Activated CD8-positive, alpha-beta memory T cell treated with anti-CD3 and anti-CD28 coated beads for 24 hours (primary cell): Measurements from ENCODE around the gene BAIAP2.
A peak's percentile ranks its signal among the peaks of the same experiment; 100 is the strongest.

Experiments
- DNase-seq: peaks from one replicate; pipeline ENCODE4 v3.0.0-alpha.2; 2020

The BAIAP2 gene

DNA sequence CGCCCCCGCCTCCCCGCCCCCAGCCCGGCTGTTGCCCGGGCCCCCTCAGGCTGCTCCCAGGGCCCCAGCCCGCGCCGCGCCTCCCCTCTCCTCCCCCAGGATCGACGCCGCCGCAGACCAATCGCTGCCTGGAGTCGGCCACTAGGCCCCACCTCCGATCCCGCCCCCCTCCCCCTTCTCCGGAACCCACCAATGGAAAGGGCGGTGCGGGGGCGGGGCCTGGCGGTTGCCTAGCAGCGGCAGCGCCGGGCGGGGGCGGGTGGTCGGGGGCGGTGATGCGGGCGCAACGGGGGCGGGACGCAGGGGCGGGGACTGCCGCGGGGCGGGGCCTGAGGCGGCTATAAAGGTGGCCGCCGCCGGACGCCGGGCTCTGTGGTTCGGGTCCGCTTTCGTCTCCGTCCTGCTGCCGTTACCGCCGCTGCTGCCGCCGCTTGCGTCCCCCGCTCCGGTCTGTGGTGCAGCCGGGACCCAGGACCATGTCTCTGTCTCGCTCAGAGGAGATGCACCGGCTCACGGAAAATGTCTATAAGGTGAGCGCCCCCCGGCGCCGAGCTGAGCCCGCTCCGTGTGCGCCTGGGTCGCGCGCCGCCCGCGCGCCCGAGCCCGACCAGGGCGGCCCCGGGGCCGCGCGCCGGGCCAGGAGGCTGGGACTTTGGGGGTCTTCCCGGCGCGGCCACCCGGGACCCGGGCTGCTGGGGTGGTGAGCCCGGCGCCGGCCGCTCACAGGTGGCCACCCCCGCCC, at the start of gene BAIAP2:
Gene BAIAP2 (plus strand): TSS at position 373 of the 742 bp plus-strand sequence. CDS start 104 bp downstream, at position 477.
- DNase-seq: peak; percentile 99

- DNase-seq: no peak
These were observed 48.9 kb upstream of the BAIAP2 start for GRCh38 chr17:80986046-80986445.

DNA sequence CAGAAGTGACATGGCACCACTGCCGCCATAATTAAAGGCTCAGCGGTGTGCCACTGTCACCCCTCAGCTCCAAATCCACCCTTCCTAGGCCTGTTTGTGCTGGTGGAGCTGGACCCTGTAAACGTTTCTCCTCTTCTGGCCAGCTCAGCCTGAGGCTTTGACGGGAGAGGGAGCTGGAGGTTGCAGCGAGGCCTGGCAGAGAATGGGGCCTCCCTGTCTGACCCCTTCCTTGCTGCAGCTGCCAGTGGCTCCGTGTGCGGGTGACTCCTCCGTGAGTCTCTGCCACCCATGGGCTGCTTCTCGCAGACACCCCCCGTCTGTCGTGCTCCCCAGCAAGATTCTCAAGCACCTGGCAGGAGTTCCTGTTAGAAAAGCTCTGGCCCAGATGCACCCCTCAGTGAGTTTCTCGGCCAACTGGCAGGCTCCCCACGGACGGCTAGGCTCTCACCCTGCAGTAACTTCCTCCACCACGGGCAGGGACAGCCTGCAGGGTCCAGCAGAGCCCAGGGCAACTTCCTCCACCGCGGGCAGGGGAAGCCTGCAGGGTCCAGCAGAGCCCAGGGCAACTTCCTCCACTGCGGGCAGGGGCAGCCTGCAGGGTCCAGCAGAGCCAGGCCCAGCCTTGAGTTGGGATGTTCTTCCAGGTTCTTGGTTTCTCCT, 48.0 kb upstream of the BAIAP2 start:
- DNase-seq: no peak

- DNase-seq: no peak
These were observed 47.0 kb upstream of the BAIAP2 start for GRCh38 chr17:80987941-80988461.

- DNase-seq: no peak
These were observed 45.4 kb upstream of the BAIAP2 start for GRCh38 chr17:80989586-80989913.

DNA sequence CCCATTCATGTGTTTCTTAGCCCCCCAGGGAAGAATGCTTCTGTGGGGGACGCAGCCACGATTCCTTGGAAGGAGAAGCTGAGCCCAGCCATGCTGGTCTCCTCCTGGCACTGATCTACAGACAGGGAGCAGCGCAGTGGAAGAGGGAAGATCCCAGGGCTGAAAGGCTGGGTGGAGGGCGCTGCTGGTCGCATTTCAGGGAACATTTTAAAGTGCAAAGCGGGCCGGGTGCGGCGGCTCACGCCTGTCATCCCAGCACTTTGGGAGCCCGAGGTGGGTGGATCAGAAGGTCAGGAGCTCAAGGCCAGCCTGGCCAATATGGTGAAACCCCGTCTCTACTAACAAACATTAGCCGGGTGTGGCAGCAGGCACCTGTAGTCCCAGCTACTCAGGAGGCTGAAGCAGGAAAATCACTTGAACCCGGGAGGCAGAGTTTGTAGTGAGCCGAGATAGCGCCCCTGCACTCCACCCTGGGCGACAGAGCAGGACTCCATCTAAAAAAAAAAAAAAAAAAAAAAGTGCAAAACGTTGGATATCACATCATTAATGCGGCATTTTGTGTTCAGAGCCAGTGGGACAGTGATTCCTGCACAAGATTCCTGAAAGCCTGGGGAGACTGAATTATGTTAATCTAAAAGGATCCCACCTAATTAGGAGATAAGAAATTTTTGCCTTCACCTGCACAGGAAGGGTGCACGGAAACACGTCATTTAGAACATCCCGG, 43.9 kb upstream of the BAIAP2 start:
- DNase-seq: no peak

- peak; percentile 91 for DNase-seq
These were observed 43.3 kb upstream of the BAIAP2 start, which contains the start of gene CHMP6 for GRCh38 chr17:80991645-80992076. CHMP6 (plus strand) TSS chr17:80991841; CDS start chr17:80991919, 78 bp downstream.

- DNase-seq: no peak
These were observed 42.6 kb upstream of the BAIAP2 start for GRCh38 chr17:80992077-80992947.

GRCh38 chr17:80992948-80993624, 41.9 kb upstream of the BAIAP2 start:
- no peak for DNase-seq

DNA sequence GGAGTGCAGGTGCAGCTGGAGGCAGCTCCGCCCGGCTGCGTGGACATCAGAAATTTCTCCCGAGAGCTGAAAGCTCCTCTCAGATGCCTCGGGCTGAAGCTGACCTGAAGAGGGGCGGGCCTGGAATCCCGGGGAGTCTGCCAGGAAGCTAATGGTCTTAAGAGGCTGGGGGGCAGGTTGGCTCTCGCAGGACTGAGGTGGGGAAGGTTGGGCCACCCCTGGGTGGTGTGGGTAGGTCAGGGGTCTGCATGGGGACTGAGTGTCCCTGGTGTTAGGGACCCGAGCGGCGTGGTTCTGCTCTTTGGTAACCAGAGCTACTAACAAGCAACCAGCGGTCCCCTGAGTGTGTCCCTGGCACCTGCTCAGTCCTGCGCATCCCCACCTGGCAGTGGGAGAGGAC, 39.8 kb upstream of the BAIAP2 start:
- DNase-seq: no peak

DNA sequence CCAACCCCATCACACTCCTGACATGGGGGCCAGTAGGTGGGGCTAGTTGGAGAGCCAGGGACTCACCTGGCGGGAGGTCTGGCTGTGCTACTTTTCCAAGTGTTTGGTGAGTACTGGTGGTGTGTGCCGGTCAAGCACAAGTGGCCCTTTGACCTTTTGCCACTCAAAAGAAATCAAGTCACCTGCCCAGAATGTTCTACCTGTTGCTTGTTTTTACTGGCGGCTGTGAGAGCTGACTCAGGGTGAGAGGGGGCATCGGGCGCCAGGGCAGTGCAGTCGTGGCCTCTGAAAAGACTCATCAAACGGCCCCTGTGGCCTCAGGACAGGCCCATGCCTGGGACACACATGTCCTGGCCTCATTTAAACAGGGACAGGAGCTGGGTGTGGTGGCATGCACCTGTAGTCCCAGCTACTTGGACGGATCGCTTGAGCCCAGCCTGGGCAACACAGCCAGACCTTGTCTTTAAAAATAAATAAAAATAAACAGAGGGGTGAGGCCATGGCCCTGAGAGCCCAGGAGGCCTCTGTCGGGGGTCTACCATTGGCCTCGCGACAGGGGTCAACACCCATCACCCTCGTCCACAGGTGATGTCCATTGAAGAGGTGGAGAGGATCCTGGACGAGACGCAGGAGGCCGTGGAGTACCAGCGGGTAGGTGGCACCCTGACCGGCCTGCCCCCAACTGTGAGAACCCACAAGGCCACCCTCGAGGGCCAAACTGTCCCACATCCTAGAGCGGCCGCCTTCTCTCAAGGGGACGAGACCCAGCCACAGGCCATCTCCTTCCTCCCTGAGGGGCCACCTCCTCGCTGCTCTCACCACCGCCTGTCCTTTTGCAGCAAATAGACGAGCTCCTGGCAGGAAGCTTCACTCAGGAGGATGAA, 38.3 kb upstream of the BAIAP2 start:
- DNase-seq: no peak

DNA sequence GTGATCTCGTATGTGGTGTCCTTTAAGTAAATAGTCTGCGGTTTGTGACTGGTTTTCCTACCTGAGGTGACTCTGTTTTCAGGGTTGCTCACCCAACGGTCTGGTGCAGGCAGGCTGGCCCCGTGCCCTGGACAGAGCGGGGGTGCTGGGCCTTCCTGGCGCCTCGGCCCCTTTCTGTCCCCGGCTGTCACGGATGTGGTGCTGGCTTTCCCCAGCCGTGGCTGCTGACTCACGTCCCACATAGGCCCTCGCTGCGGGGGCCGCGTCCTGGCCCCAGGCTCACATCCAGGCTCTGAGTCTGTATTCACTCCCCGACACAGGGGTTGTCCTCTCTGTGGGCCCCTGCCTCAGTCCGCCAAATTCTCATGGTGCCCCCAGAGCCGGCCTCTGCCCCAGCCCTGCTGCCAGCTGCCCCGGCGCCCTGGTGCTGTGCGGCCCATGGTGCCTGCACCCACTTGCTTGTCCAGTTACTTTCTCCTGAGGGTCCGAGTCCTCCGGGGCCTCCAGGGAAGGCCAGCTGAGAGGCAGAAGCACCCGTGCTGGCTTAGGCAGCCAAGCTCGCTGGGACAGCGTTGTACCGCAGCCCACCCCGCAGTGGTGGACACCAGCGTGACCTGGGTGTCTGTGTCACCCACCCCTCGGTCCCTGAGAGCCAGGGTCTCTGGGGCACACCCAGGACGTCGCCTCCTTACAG, 37.4 kb upstream of the BAIAP2 start:
- DNase-seq: no peak

DNA sequence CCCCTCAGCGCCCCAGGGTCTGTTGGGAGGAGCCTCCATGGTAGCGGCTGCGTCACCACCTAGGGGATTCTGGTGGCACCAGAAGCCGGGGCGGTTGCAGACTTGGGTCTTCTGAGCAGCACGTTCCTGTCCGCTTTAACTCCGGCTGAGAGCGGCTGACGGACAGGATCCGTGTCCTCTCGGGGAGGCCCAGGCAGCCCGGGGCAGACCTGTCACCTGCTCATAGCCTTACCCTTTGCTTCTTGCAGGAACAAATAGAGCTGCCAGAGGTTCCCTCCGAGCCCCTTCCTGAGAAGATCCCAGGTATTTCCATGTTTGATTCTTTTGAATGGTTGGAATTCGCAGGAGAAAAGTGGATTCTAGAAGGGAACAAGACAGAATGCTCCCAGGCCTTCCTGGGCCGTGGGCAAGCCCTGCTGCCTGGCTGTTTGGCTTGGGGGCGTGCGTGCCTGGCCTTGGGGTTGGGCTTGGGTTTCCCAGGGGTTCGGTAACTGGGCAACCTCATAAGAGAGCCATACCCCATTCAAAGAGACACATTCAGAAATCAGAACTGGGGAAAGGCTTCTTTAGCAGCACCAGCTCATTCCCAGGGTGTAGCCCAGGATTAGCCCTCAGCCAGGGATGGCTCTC, 36.7 kb upstream of the BAIAP2 start:
- no peak for DNase-seq

GRCh38 chr17:80998748-80999535, 36.0 kb upstream of the BAIAP2 start:
- DNase-seq: no peak

DNA sequence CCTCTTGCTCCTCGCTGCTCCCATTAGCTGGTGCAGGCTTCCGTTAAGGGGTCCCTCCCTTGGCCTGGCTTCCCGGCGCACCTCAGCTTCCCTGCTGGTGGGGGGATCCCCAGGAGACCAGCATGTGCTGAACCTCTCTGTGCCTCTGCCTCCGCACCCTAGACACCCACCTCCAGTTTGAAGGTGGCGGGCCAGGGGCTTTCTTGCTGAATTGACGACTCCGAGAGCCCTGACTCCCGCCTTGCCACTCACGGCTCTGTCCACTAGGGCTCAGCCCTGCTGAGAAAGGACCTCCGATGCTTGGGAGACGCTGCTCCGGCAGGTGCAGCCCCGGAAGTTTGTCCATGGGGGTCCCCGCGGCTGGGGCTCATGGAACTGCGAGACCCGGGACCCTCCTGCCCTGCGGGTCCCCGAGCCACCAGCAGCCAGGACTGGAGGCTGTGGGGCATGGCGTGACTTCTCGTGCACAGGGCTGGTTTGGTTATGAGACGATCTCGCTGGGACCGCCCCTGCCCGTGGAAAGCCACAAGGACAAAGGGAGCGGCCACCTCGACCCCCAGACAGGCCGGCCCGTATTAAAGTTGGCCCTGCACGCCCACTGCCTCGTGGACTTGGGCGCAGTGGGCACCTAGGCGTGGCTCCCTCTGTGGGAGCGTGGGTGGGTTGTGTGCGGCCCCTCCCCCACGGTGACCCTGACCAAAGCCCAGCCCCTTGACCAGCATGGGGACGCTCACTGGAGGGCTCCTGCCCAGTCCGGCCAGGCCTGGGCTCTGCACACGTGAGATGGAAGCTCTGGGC, 35.2 kb upstream of the BAIAP2 start:
- DNase-seq: no peak

GRCh38 chr17:81000334-81000630, 34.7 kb upstream of the BAIAP2 start:
- DNase-seq: no peak

DNA sequence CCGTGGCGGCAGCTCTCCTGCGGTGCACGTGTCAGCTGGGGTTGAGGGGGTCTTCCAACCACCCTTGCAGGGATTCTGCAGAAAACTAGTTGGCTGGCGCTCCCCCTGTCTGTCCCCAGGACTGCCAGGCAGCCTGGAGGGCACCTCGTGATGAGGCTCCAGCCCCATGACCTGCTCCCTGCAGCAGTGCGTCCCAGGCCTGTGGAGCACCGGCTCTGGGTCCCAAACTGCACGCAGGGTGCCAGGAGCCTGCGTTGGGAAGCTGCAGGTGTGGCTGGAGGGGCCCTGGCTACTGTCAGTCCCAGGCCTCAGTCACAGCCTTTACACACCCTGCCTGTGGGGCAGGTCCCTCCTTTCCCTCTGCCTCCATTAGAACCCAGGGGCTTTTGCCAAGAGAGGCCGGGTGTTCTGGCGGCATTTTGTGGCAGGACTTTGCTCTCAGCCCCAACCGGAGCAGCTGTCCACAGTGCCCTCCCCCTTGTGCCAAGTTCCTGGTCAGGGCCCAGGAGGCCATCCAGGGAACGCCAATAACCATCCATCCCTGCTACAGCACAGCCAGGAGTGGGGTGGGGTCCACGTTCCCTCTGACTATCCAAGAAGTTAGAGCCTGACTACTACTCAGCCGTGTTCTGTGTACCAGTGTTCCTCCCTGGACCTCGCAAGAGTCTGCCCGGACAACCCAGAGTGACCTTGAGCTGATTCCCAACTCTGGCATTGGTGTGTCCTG, 34.2 kb upstream of the BAIAP2 start:
- DNase-seq: no peak

DNA sequence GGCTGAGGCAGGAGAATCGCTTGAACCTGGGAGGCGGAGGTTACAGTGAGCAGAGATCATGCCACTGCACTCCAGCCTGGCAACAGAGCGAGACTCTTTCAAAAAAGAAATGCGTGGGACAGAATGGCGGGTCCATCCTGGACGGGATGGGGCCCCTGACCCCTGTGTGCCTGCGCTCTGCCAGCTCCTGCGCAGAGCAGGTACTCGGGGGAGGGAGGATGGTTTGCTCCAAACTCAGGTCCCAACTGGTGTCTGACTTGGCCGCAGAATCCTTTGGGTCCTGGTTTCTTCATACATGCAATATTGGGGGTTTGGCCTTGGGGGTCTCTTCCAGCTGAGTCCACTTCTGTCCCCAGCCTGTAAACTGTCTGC, 33.0 kb upstream of the BAIAP2 start:
- no peak for DNase-seq
